GM12878 (cell line): ENCODE measurements around the gene CHD9. TPM values are rescaled to one million over a fixed set of nuclear protein-coding genes. Genes with fewer than 3 reads are reported as not detected.

Experiments used
- BCL11A ChIP-seq: IDR thresholded peaks from 2 replicates; pipeline ENCODE4 v1.6.1; 2011; ENCODE audit warnings: low read depth, low read length
- DPF2 ChIP-seq: fragments of 450-650 bp; IDR thresholded peaks from 2 replicates; pipeline ENCODE4 v1.6.1; 2017; ENCODE audit warnings: mild to moderate bottlenecking
- E2F8 ChIP-seq: fragments of 450-650 bp; IDR thresholded peaks from 2 replicates; pipeline ENCODE4 v1.6.1; 2018; ENCODE audit warnings: mild to moderate bottlenecking, low read depth, moderate library complexity; ENCODE audit not compliant: partially characterized antibody
- EED ChIP-seq: sonication (generic); IDR thresholded peaks from 2 replicates; pipeline ENCODE4 v1.6.1; 2016; ENCODE audit warnings: antibody characterized with exemption, low read depth
- ETV6 ChIP-seq, 2 experiments: fragments of 450-650 bp in 1 of 2; IDR thresholded peaks in 1 of 2; conservative IDR thresholded peaks in 1 of 2; 2 replicates each; pipeline ENCODE4 v1.6.1; 2014; ENCODE audit warnings: antibody characterized with exemption in 1 of 2, borderline replicate concordance in 1 of 2, low read depth in 1 of 2, mild to moderate bottlenecking in 1 of 2, moderate library complexity in 1 of 2
- SMARCA5 ChIP-seq: fragments of 450-650 bp; IDR thresholded peaks from 2 replicates; pipeline ENCODE4 v1.6.1; 2017; ENCODE audit warnings: mild to moderate bottlenecking
- ZNF207 ChIP-seq: fragments of 450-650 bp; IDR thresholded peaks from 2 replicates; pipeline ENCODE4 v1.6.1; 2014; ENCODE audit warnings: antibody characterized with exemption, mild to moderate bottlenecking, borderline replicate concordance
- ZNF592 ChIP-seq: fragments of 450-650 bp; IDR thresholded peaks from 2 replicates; pipeline ENCODE4 v1.6.1; 2017; ENCODE audit warnings: mild to moderate bottlenecking, moderate library complexity
- polyA plus RNA-seq, 11 experiments: library from polyadenylated mRNA; depleted of rRNA in 4 of 11; unstranded in 6 of 11; stranded (reverse) in 5 of 11; fragments of >200 nt; fragmentation: Nextera tagmentation in 4 of 11; fragmentation: Illumina TruSeq in 1 of 11; extraction: Ambion mirVana in 4 of 11; extraction: Trizol in 1 of 11; gene quantifications; 1 replicate in 1 of 11; 2 replicates in 10 of 11; pipeline versions ENCODE4 v1.2.1 to v1.2.3, GENCODE V29; 2011 to 2016; ENCODE audit warnings: inconsistent platforms in 2 of 11, missing spikeins in 2 of 11, low read depth in 1 of 11
- total RNA-seq, 4 experiments: library from RNA; depleted of rRNA in 3 of 4; stranded (reverse); fragments of >200 nt in 3 of 4; fragmentation: Illumina TruSeq in 1 of 4; extraction: Trizol in 1 of 4; gene quantifications; 2 replicates each; pipeline versions ENCODE4 v1.2.1 to v1.2.3, GENCODE V29; 2013 to 2021
- TF ChIP-seq, protein P1 (sequence below), 3 experiments: IDR thresholded peaks in 2 of 3; conservative IDR thresholded peaks in 1 of 3; 2 replicates each; pipeline ENCODE4 v1.5.1; 2011; ENCODE audit warnings: low read depth in 3 of 3, low read length in 3 of 3, mild to moderate bottlenecking in 3 of 3, control low read depth in 2 of 3, moderate library complexity in 2 of 3, inconsistent platforms in 1 of 3, mixed read lengths in 1 of 3; ENCODE audit not compliant: control insufficient read depth in 2 of 3, insufficient read depth in 1 of 3; ENCODE audit errors: extremely low read depth in 1 of 3
- TF ChIP-seq, protein P2 (sequence below): IDR thresholded peaks from 2 replicates; pipeline ENCODE4 v1.6.1; 2012; ENCODE audit warnings: low read depth, low read length, improper control_type of control experiment
- TF ChIP-seq, protein P3 (sequence below): IDR thresholded peaks from 2 replicates; pipeline ENCODE4 v1.6.1; 2011; ENCODE audit warnings: borderline replicate concordance, low read depth, mild to moderate bottlenecking, moderate library complexity, mixed read lengths, low read length; ENCODE audit not compliant: insufficient read depth; ENCODE audit errors: extremely low read length

CHD9 gene
- total and polyA plus RNA-seq, 10 of the 15 experiments (the other 5 are each of a cell fraction or from before 2014, with no cell fraction given): 29.2 to 95.7 (median 54.3) TPM

GRCh38 chr16:53061701-53062159 lies 6.9 kb downstream of the CHD9 start (continued):
- TF ChIP-seq, protein P1, sequence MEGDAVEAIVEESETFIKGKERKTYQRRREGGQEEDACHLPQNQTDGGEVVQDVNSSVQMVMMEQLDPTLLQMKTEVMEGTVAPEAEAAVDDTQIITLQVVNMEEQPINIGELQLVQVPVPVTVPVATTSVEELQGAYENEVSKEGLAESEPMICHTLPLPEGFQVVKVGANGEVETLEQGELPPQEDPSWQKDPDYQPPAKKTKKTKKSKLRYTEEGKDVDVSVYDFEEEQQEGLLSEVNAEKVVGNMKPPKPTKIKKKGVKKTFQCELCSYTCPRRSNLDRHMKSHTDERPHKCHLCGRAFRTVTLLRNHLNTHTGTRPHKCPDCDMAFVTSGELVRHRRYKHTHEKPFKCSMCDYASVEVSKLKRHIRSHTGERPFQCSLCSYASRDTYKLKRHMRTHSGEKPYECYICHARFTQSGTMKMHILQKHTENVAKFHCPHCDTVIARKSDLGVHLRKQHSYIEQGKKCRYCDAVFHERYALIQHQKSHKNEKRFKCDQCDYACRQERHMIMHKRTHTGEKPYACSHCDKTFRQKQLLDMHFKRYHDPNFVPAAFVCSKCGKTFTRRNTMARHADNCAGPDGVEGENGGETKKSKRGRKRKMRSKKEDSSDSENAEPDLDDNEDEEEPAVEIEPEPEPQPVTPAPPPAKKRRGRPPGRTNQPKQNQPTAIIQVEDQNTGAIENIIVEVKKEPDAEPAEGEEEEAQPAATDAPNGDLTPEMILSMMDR (IDR thresholded peaks at IDR 0.05 in 2 of 3, conservative IDR thresholded peaks at IDR 0.05 in 1 of 3; ENCODE audit: control insufficient read depth in 2 of 3, extremely low read depth in 1 of 3, insufficient read depth in 1 of 3, low read depth in 3 of 3, low read length in 3 of 3): peak; percentile 13 to 14 (median 13); a peak in 2 of 6 replicates
- TF ChIP-seq, protein P2, sequence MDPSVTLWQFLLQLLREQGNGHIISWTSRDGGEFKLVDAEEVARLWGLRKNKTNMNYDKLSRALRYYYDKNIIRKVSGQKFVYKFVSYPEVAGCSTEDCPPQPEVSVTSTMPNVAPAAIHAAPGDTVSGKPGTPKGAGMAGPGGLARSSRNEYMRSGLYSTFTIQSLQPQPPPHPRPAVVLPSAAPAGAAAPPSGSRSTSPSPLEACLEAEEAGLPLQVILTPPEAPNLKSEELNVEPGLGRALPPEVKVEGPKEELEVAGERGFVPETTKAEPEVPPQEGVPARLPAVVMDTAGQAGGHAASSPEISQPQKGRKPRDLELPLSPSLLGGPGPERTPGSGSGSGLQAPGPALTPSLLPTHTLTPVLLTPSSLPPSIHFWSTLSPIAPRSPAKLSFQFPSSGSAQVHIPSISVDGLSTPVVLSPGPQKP: peak; percentile 50; the same call in 1 of the 2 replicates
- TF ChIP-seq, protein P3, sequence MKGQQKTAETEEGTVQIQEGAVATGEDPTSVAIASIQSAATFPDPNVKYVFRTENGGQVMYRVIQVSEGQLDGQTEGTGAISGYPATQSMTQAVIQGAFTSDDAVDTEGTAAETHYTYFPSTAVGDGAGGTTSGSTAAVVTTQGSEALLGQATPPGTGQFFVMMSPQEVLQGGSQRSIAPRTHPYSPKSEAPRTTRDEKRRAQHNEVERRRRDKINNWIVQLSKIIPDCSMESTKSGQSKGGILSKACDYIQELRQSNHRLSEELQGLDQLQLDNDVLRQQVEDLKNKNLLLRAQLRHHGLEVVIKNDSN: no peak
- TF ChIP-seq DPF2: peak; percentile 100
- no peak for TF ChIP-seq SMARCA5
- peak; percentile 99 for TF ChIP-seq BCL11A
- no peak for TF ChIP-seq E2F8
- TF ChIP-seq ETV6 (conservative IDR thresholded peaks at IDR 0.05 in 1 of 2, IDR thresholded peaks at IDR 0.05 in 1 of 2; ENCODE audit: borderline replicate concordance in 1 of 2, low read depth in 1 of 2): peak in 1 of 2 experiments; percentile 89; a peak in 2 of 4 replicates
- peak; percentile 100 for TF ChIP-seq EED
- TF ChIP-seq ZNF592: 0 out of 2 replicates have a peak, but pooled peaks have one; percentile 5
- TF ChIP-seq ZNF207: peak; percentile 91
